Loucy (cell line): Measurements from ENCODE around the gene NIM1K.

ENCODE experiments used
- H2AFZ ChIP-seq: fragments of 200-600 bp; sonication (generic); 2 replicates; pipeline ENCODE4 v1.6.0; 2016; ENCODE audit warnings: antibody characterized with exemption, mild to moderate bottlenecking, low read length, moderate library complexity
- H3F3A ChIP-seq: fragments of 200-600 bp; 2 replicates; pipeline ENCODE4 v1.6.0; 2016; ENCODE audit warnings: antibody characterized with exemption, low read depth, mild to moderate bottlenecking
- H3K27me3 ChIP-seq: fragments of 200-600 bp; sonication (generic); 2 replicates; pipeline ENCODE4 v1.6.1; 2014; ENCODE audit warnings: low read length, mild to moderate bottlenecking; ENCODE audit not compliant: insufficient read depth, poor library complexity, severe bottlenecking
- H3K36me3 ChIP-seq: fragments of 200-600 bp; sonication (generic); 2 replicates; pipeline ENCODE4 v1.6.1; 2016; ENCODE audit warnings: low read length; ENCODE audit not compliant: insufficient read depth
- H3K4me1 ChIP-seq: fragments of 200-600 bp; sonication (generic); 2 replicates; pipeline ENCODE4 v1.5.1; 2014; ENCODE audit warnings: low read length, mild to moderate bottlenecking; ENCODE audit not compliant: insufficient read depth, poor library complexity, severe bottlenecking
- H3K4me2 ChIP-seq: fragments of 200-600 bp; sonication (generic); 2 replicates; pipeline ENCODE4 v1.6.0; 2014; ENCODE audit warnings: antibody characterized with exemption, low read length, low read depth, mild to moderate bottlenecking; ENCODE audit not compliant: poor library complexity, severe bottlenecking
- H3K4me3 ChIP-seq: fragments of 200-600 bp; sonication (generic); 2 replicates; pipeline ENCODE4 v1.5.1; 2014; ENCODE audit warnings: low read length, mild to moderate bottlenecking, mixed read lengths; ENCODE audit not compliant: poor library complexity, severe bottlenecking
- H3K79me2 ChIP-seq: fragments of 200-600 bp; sonication (generic); 2 replicates; pipeline ENCODE4 v1.6.1; 2014; ENCODE audit warnings: low read length; ENCODE audit not compliant: insufficient read depth
- H3K9ac ChIP-seq: fragments of 200-600 bp; sonication (generic); 2 replicates; pipeline ENCODE4 v1.6.0; 2014; ENCODE audit warnings: mild to moderate bottlenecking, low read depth, low read length, moderate library complexity; ENCODE audit not compliant: poor library complexity, severe bottlenecking
- H3K9me2 ChIP-seq: fragments of 200-600 bp; sonication (generic); replicated peaks from 2 replicates; pipeline ENCODE4 v1.6.1; 2016; ENCODE audit warnings: low read depth, low read length, mixed read lengths
- H3K9me3 ChIP-seq: fragments of 200-600 bp; sonication (generic); 2 replicates; pipeline ENCODE4 v1.6.1; 2014; ENCODE audit warnings: mild to moderate bottlenecking, antibody characterized with exemption, low read length, low read depth; ENCODE audit not compliant: insufficient read depth
- H4K20me1 ChIP-seq: fragments of 200-600 bp; sonication (generic); 2 replicates; pipeline ENCODE4 v1.6.0; 2014; ENCODE audit warnings: antibody characterized with exemption, low read length, mild to moderate bottlenecking; ENCODE audit not compliant: insufficient read depth, poor library complexity, severe bottlenecking
- EZH2phosphoT487 ChIP-seq: fragments of 200-600 bp; IDR thresholded peaks from 2 replicates; pipeline ENCODE4 v1.6.1; 2018; ENCODE audit warnings: antibody characterized with exemption, mild to moderate bottlenecking, moderate library complexity, borderline replicate concordance
- TF ChIP-seq, protein P1 (sequence below): fragments of 200-600 bp; sonication (generic); conservative IDR thresholded peaks from 2 replicates; pipeline ENCODE4 v1.5.1; 2014; ENCODE audit warnings: mild to moderate bottlenecking, antibody characterized with exemption, low read length

The NIM1K gene

DNA sequence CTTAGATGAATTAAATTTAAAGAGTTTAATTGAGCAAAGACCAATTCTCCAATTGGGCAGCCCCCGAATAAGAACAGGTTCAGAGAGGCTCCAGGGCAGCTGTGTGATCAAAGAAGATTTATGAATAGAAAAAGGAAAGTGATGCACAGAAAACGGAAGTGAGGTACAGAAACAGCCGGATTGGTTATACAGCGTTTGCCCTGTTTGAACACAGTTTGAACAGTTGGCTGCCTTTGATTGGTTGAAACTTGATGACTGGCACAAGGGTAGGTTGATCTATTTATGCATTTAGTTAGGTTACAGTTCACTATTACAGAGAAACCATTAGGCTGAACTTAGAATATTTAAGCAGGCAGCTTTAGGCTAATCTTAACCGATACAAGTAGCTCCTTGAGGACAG lies 29.5 kb downstream of the NIM1K start:
- H3K4me1 ChIP-seq, result peaks cover 11% of the 10 kb centered on the region
- no peaks in the 10 kb centered on the region for H3K9me2 ChIP-seq
- no peaks in the 10 kb centered on the region for H3K9me3 ChIP-seq
- no peak overlapping the region for H2AFZ ChIP-seq
- H3K4me3 ChIP-seq, result no peak overlapping the region
- H3K36me3 ChIP-seq, result no peaks in the 10 kb centered on the region
- no peaks in the 10 kb centered on the region for H3K27me3 ChIP-seq
- H3K4me2 ChIP-seq, result no peak overlapping the region
- H4K20me1 ChIP-seq, result no peaks in the 10 kb centered on the region
- TF ChIP-seq, protein P1, sequence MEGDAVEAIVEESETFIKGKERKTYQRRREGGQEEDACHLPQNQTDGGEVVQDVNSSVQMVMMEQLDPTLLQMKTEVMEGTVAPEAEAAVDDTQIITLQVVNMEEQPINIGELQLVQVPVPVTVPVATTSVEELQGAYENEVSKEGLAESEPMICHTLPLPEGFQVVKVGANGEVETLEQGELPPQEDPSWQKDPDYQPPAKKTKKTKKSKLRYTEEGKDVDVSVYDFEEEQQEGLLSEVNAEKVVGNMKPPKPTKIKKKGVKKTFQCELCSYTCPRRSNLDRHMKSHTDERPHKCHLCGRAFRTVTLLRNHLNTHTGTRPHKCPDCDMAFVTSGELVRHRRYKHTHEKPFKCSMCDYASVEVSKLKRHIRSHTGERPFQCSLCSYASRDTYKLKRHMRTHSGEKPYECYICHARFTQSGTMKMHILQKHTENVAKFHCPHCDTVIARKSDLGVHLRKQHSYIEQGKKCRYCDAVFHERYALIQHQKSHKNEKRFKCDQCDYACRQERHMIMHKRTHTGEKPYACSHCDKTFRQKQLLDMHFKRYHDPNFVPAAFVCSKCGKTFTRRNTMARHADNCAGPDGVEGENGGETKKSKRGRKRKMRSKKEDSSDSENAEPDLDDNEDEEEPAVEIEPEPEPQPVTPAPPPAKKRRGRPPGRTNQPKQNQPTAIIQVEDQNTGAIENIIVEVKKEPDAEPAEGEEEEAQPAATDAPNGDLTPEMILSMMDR, result no peak
- no peaks in the 10 kb centered on the region for H3F3A ChIP-seq
- no peaks in the 10 kb centered on the region for H3K79me2 ChIP-seq
- no peak overlapping the region for H3K9ac ChIP-seq

DNA sequence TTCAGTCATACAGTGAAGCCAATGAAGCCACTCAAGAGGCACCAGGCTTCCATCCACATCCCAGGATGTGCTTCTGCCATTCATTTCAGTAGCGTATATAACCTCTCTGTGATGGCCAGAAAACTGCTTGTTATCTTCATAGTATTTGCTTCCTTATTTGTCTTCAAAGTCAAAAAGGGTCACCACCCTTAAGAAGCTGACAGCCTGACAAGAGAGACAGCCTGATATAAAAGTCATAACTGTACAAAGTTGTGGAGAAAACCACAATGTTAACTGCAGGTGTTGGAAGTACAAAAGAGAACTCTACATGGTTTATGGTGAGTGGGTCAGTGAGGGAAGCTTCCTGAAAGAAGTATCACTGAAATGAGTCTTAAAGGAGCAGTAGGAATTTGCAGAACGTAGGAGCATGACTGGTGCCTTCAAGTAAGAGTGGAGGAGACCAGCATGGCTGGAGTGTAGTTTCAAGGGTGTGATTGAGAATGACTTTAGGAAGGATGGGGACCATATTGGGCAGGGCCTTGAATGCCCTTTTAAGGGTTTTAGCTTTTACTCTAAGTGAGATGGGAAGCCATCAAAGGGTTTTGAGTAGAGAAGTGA lies 33.7 kb downstream of the NIM1K start:
- Histone ChIP-seq H3K9ac (no peak overlapping the region), H4K20me1 (no peaks in the 10 kb centered on the region), H3K9me2 (no peaks in the 10 kb centered on the region), H3K9me3 (no peaks in the 10 kb centered on the region), H3K4me1 (peaks cover 11% of the 10 kb centered on the region), H3K27me3 (no peaks in the 10 kb centered on the region), H2AFZ (peak overlapping the region; percentile 72), H3K4me2 (peak overlapping the region; percentile 49), H3K36me3 (no peaks in the 10 kb centered on the region), H3F3A (no peaks in the 10 kb centered on the region), H3K79me2 (no peaks in the 10 kb centered on the region), H3K4me3 (peak overlapping the region; percentile 11)
- no peak for TF ChIP-seq EZH2phosphoT487
- TF ChIP-seq, protein P1, result no peak

DNA sequence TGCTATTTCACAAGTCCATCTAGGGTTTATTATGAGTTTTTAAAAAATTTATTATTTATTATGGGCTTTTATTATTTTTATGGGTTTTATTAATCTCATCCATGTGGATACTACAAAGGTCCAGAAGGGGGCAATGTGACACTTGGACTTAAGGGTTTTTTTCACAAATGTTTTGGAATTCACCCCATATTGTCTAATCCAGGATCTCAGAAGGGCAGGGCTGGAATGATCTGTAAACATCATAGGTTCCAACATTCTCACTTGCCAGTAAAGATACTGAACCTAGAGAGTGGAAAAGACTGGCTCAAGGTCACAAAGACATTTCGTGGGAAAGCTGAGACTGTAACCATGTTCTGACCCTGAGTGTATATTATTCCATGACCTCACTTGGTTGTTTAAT lies 35.6 kb downstream of the NIM1K start:
- H2AFZ ChIP-seq, result no peak overlapping the region
- TF ChIP-seq, protein P1, result peak; percentile 53
- TF ChIP-seq EZH2phosphoT487, result no peak

More for the DNA sequence above, 35.6 kb downstream of the NIM1K start:
- H3K36me3 ChIP-seq, result no peaks in the 10 kb centered on the region
- no peaks in the 10 kb centered on the region for H4K20me1 ChIP-seq
- peaks cover 11% of the 10 kb centered on the region for H3K4me1 ChIP-seq
- no peaks in the 10 kb centered on the region for H3F3A ChIP-seq
- no peaks in the 10 kb centered on the region for H3K9me2 ChIP-seq
- no peaks in the 10 kb centered on the region for H3K27me3 ChIP-seq
- no peak overlapping the region for H3K4me3 ChIP-seq
- no peaks in the 10 kb centered on the region for H3K79me2 ChIP-seq
- H3K9ac ChIP-seq, result no peak overlapping the region
- H3K9me3 ChIP-seq, result no peaks in the 10 kb centered on the region
- no peak overlapping the region for H3K4me2 ChIP-seq
